RWPE2 (cell line): ENCODE measurements around the gene MPV17L2.

Experiments used
- ATAC-seq: fragments of 200-7000 bp; cut with Tn5 transposase; 3 replicates; pipeline ENCODE4 v1.9.1; 2021; ENCODE audit warnings: low read depth
- DNase-seq: peaks from one replicate; pipeline ENCODE4 v3.0.0-alpha.2; 2020; ENCODE audit warnings: low spot score
- H3K27ac ChIP-seq: fragments of 450-650 bp; 2 replicates; pipeline ENCODE4 v1.5.1; 2017; ENCODE audit warnings: mild to moderate bottlenecking; ENCODE audit not compliant: poor library complexity, severe bottlenecking
- H3K27me3 ChIP-seq: fragments of 250-450 bp; sonication (Bioruptor Pico); 2 replicates; pipeline ENCODE4 v1.5.1; 2021; ENCODE audit warnings: mild to moderate bottlenecking, moderate library complexity; ENCODE audit not compliant: insufficient read depth, poor library complexity, severe bottlenecking
- H3K36me3 ChIP-seq: fragments of 250-450 bp; sonication (Bioruptor Pico); 2 replicates; pipeline ENCODE4 v1.5.1; 2020; ENCODE audit warnings: low read depth, mild to moderate bottlenecking, moderate library complexity
- H3K4me1 ChIP-seq: fragments of 250-450 bp; sonication (Bioruptor Pico); 2 replicates; pipeline ENCODE4 v1.5.1; 2021; ENCODE audit warnings: mild to moderate bottlenecking, moderate library complexity; ENCODE audit not compliant: insufficient read depth, poor library complexity, severe bottlenecking
- H3K4me3 ChIP-seq: fragments of 250-450 bp; sonication (Bioruptor Pico); 2 replicates; pipeline ENCODE4 v1.5.1; 2021; ENCODE audit warnings: mild to moderate bottlenecking, moderate library complexity; ENCODE audit not compliant: severe bottlenecking
- H3K9me3 ChIP-seq: fragments of 250-450 bp; sonication (Bioruptor Pico); 2 replicates; pipeline ENCODE4 v1.5.1; 2021; ENCODE audit warnings: mild to moderate bottlenecking, moderate library complexity; ENCODE audit not compliant: severe bottlenecking
- CTCF ChIP-seq: fragments of 450-650 bp; IDR thresholded peaks from one replicate; pipeline ENCODE4 v1.5.1; 2017; ENCODE audit warnings: mild to moderate bottlenecking, moderate library complexity; ENCODE audit not compliant: poor library complexity, severe bottlenecking

Gene MPV17L2

GRCh38 chr19:18211683-18212082, 18.7 kb downstream of the MPV17L2 start:
- H3K27ac ChIP-seq, result no peak overlapping the region
- no peak for DNase-seq
- H3K4me3 ChIP-seq, result no peak overlapping the region
- no peaks in the 10 kb centered on the region for H3K27me3 ChIP-seq
- no peak for TF ChIP-seq CTCF
- H3K4me1 ChIP-seq, result peaks cover 3% of the 10 kb centered on the region
- no peak for ATAC-seq
- no peaks in the 10 kb centered on the region for H3K36me3 ChIP-seq
- H3K9me3 ChIP-seq, result no peaks in the 10 kb centered on the region

- Histone ChIP-seq H3K27ac (no peak overlapping the region), H3K4me1 (peaks cover 3% of the 10 kb centered on the region), H3K27me3 (no peaks in the 10 kb centered on the region), H3K4me3 (no peak overlapping the region), H3K36me3 (no peaks in the 10 kb centered on the region), H3K9me3 (no peaks in the 10 kb centered on the region)
- TF ChIP-seq CTCF, result no peak
- peak; percentile 70; the same call in 2 of the 3 replicates for ATAC-seq
- DNase-seq, result no peak
These were observed 21.9 kb downstream of the MPV17L2 start for GRCh38 chr19:18214779-18215433.

GRCh38 chr19:18216789-18217188, 23.8 kb downstream of the MPV17L2 start:
- Histone ChIP-seq H3K4me1 (peaks cover 3% of the 10 kb centered on the region), H3K27ac (no peak overlapping the region), H3K36me3 (no peaks in the 10 kb centered on the region), H3K27me3 (no peaks in the 10 kb centered on the region), H3K9me3 (no peaks in the 10 kb centered on the region), H3K4me3 (no peak overlapping the region)
- DNase-seq (no peak), ATAC-seq (no peak)
- no peak for TF ChIP-seq CTCF

GRCh38 chr19:18218159-18218558, 25.1 kb downstream of the MPV17L2 start:
- Histone ChIP-seq H3K36me3 (no peaks in the 10 kb centered on the region), H3K27me3 (no peaks in the 10 kb centered on the region), H3K9me3 (no peaks in the 10 kb centered on the region), H3K4me1 (peaks cover 3% of the 10 kb centered on the region), H3K4me3 (no peak overlapping the region), H3K27ac (no peak overlapping the region)
- no peak for DNase-seq
- no peak for TF ChIP-seq CTCF
- no peak for ATAC-seq

- no peaks in the 10 kb centered on the region for H3K27me3 ChIP-seq
- no peak overlapping the region for H3K27ac ChIP-seq
- no peak overlapping the region for H3K4me3 ChIP-seq
- DNase-seq, result no peak
- no peak for ATAC-seq
- H3K36me3 ChIP-seq, result no peaks in the 10 kb centered on the region
- H3K4me1 ChIP-seq, result peaks cover 3% of the 10 kb centered on the region
- H3K9me3 ChIP-seq, result no peaks in the 10 kb centered on the region
- TF ChIP-seq CTCF, result no peak
These were observed 25.6 kb downstream of the MPV17L2 start for GRCh38 chr19:18218600-18218999.
